Tibial nerve (tissue), 4 donors: ENCODE data around the gene CEBPG.

ENCODE experiments used
- CTCF ChIP-seq, 5 experiments: fragments of 200-600 bp in 3 of 5; fragments of 450-650 bp in 2 of 5; sonication (generic) in 3 of 5; IDR thresholded peaks; one replicate each; pipeline ENCODE4 v1.5.1; 2016 to 2019; ENCODE audit warnings: antibody characterized with exemption in 5 of 5, mild to moderate bottlenecking in 3 of 5, moderate library complexity in 2 of 5
- EP300 ChIP-seq, 2 donors: sonication (generic); formaldehyde crosslinking; IDR thresholded peaks; one replicate each; pipeline ENCODE4 v1.6.1; 2017; ENCODE audit warnings: antibody characterized with exemption in 2 of 2, mild to moderate bottlenecking in 1 of 2

- TF ChIP-seq CTCF (IDR thresholded peaks at IDR 0.05) (no peak), EP300 (IDR thresholded peaks at IDR 0.05) (no peak)
Measured at GRCh38 chr19:33392341-33393285, 19.1 kb downstream of the CEBPG start.
